SK-N-SH treated with all-trans-retinoic acid at 6 μM for 48 hours (cell line): Measurements from ENCODE around the gene AIMP1.

Experiments
- BACH2 ChIP-seq: fragments of 250-450 bp; sonication (Bioruptor Pico); IDR thresholded peaks from 2 replicates; pipeline ENCODE4 v1.9.0; 2021; ENCODE audit warnings: mild to moderate bottlenecking, borderline replicate concordance
- CREB5 ChIP-seq: fragments of 250-450 bp; sonication (Bioruptor Pico); IDR thresholded peaks from 2 replicates; pipeline ENCODE4 v1.5.1; 2020; ENCODE audit warnings: low read depth, mild to moderate bottlenecking, moderate library complexity
- CSDC2 ChIP-seq: fragments of 250-450 bp; sonication (Bioruptor Pico); IDR thresholded peaks from 2 replicates; pipeline ENCODE4 v1.5.0; 2020; ENCODE audit warnings: mild to moderate bottlenecking, moderate library complexity
- ESRRG ChIP-seq: fragments of 250-450 bp; sonication (Bioruptor Pico); IDR thresholded peaks from 2 replicates; pipeline ENCODE4 v1.6.1; 2021; ENCODE audit warnings: mild to moderate bottlenecking
- GLIS3 ChIP-seq: fragments of 250-450 bp; sonication (Bioruptor Pico); IDR thresholded peaks from 2 replicates; pipeline ENCODE4 v1.5.0; 2020; ENCODE audit warnings: mild to moderate bottlenecking, moderate library complexity
- RARB ChIP-seq: fragments of 250-450 bp; sonication (Bioruptor Pico); IDR thresholded peaks from 2 replicates; pipeline ENCODE4 v1.8.0; 2021; ENCODE audit warnings: mild to moderate bottlenecking, moderate library complexity
- TCF4 ChIP-seq: fragments of 250-450 bp; sonication (Bioruptor Pico); IDR thresholded peaks from 2 replicates; pipeline ENCODE4 v1.8.0; 2021; ENCODE audit warnings: mild to moderate bottlenecking, moderate library complexity, borderline replicate concordance
- ZC3H10 ChIP-seq: fragments of 250-450 bp; sonication (Bioruptor Pico); IDR thresholded peaks from 2 replicates; pipeline ENCODE4 v1.5.1; 2021; ENCODE audit warnings: mild to moderate bottlenecking, moderate library complexity
- ZFP3 ChIP-seq: fragments of 250-450 bp; sonication (Bioruptor Pico); IDR thresholded peaks from 2 replicates; pipeline ENCODE4 v1.5.0; 2020; ENCODE audit warnings: mild to moderate bottlenecking, moderate library complexity
- ZNF565 ChIP-seq: fragments of 450-650 bp; formaldehyde crosslinking; conservative IDR thresholded peaks from 2 replicates; pipeline ENCODE4 v1.5.0; 2020; ENCODE audit warnings: low read depth, mild to moderate bottlenecking, moderate library complexity
- ZNF70 ChIP-seq: fragments of 450-650 bp; formaldehyde crosslinking; IDR thresholded peaks from 2 replicates; pipeline ENCODE4 v1.5.0; 2020; ENCODE audit warnings: mild to moderate bottlenecking, moderate library complexity
- TF ChIP-seq, protein P1 (sequence below): fragments of 250-450 bp; sonication (Bioruptor Pico); IDR thresholded peaks from 2 replicates; pipeline ENCODE4 v1.8.0; 2020; ENCODE audit warnings: mild to moderate bottlenecking, moderate library complexity, borderline replicate concordance

GRCh38 chr4:106273831-106274230 is 42.5 kb upstream of the AIMP1 start:
- TF ChIP-seq GLIS3 (CRISPR knock-in tag) (no peak), ZC3H10 (no peak), ZNF565 (CRISPR knock-in tag) (no peak), RARB (CRISPR knock-in tag) (no peak), BACH2 (no peak), TCF4 (no peak), ZFP3 (no peak), ESRRG (CRISPR knock-in tag) (no peak), ZNF70 (no peak), CSDC2 (CRISPR knock-in tag) (no peak), CREB5 (CRISPR knock-in tag) (no peak)
- TF ChIP-seq, protein P1, sequence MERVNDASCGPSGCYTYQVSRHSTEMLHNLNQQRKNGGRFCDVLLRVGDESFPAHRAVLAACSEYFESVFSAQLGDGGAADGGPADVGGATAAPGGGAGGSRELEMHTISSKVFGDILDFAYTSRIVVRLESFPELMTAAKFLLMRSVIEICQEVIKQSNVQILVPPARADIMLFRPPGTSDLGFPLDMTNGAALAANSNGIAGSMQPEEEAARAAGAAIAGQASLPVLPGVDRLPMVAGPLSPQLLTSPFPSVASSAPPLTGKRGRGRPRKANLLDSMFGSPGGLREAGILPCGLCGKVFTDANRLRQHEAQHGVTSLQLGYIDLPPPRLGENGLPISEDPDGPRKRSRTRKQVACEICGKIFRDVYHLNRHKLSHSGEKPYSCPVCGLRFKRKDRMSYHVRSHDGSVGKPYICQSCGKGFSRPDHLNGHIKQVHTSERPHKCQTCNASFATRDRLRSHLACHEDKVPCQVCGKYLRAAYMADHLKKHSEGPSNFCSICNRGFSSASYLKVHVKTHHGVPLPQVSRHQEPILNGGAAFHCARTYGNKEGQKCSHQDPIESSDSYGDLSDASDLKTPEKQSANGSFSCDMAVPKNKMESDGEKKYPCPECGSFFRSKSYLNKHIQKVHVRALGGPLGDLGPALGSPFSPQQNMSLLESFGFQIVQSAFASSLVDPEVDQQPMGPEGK (CRISPR knock-in tag), result no peak
